CD4-positive, alpha-beta T cell treated with Interleukin-10 for 1 hour (primary cell): Measurements from ENCODE around the gene PHETA1.
"Not testable (repeated sequence)": the region's sequence is repeated elsewhere in the genome, so short reads cannot be mapped to it uniquely, and the experiment has no call there.

Source experiments
- DNase-seq: peaks from one replicate; pipeline ENCODE4 v3.0.0-alpha.2; 2020

The PHETA1 gene

DNA sequence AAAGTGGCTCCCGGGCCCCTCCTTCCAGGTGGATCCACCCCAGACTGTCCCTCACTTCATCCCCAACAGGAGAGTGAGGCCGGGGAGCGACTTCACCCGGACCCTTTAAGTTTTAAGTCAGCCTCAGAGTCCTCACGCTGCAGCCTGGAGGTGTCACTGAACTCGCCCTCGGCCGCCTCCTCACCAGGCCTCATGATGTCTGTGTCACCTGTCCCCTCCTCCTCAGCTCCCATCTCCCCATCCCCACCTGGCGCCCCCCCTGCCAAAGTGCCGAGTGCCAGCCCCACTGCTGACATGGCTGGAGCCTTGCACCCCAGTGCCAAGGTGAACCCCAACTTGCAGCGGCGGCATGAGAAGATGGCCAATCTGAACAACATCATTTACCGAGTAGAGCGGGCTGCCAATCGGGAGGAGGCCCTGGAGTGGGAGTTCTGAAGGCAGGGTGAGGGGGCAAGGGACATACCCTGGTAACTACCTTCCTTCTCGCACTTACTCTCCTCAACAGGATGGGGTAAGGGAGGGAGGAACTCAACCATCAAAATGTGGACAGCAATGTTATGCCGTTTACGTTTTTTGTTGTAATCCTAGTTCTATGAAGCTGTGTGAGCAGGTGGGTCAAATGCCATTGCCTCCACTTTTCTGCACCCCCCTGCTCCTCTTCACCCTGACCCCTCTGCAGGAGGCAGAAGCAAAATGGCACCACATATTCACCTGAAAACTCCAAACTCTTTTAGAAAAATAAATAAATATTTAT, 20.8 kb downstream of the PHETA1 start:
- no peak for DNase-seq

DNA sequence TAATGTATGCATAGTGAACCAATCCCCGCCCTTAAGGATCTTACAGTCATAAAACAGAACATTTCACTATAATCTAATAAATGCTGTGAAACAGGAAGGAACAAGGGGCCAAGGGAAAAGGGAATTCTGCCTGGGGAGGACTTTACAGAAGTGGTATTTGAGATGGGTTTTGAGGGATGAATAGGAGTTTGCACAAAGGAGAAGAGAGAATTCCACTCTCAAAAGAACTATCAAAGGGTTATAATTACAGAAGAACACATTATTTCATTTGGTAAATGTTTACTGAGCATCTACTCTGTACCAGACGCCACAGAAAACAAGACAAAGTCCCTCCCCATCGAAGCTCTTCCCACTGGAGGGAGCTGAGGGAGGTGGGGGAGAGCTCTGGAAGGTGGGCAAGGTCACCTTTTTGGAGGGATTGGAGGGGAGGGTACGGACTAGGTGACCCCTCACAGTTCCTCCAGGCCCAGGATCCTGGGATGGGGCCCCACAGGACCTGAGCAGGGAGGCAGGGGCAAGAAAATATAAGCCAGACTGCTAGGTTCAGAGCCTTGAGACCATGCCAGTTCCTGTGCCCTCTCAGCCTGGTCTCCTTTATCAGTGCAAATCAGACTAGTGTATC, 24.5 kb downstream of the PHETA1 start:
- no peak for DNase-seq

DNA sequence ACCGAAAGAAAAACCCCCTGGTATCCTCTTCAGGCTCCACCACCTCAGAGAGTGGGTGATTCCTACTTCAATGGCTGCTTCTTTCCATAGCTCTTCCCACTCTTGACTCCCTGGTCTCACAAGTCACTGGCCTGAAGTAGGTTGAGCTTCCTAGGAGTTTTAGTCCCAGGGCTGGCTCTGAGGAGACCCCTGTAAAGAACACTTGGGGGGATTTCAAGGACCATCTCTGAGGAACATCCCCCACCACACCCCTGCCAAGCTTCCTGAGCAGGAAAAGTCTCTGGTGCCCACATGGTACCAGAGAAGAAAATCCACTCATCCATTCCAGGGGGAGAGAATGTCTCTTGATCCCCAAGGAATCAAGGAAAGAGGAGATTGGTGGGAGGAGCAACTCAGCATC, 25.7 kb downstream of the PHETA1 start:
- no peak for DNase-seq

DNA sequence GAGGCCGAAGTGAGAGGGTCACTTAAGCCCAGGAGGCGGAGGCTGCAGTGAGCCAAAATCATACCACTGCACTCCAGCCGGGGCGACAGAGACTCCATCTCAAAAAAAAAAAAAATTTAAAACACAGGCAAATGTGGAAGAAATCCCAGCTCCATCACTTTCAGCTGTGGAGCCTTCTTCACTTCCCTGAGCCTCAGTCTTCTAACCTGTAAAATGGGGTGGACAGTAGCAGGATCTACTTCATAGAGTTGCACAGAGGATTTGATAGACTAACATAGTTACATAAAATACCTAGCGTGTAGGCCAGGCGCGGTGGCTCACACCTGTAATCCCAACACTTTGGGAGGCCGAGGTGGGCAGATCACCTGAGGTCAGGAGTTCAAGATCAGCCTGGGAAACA, 26.5 kb downstream of the PHETA1 start:
- no peak for DNase-seq

DNA sequence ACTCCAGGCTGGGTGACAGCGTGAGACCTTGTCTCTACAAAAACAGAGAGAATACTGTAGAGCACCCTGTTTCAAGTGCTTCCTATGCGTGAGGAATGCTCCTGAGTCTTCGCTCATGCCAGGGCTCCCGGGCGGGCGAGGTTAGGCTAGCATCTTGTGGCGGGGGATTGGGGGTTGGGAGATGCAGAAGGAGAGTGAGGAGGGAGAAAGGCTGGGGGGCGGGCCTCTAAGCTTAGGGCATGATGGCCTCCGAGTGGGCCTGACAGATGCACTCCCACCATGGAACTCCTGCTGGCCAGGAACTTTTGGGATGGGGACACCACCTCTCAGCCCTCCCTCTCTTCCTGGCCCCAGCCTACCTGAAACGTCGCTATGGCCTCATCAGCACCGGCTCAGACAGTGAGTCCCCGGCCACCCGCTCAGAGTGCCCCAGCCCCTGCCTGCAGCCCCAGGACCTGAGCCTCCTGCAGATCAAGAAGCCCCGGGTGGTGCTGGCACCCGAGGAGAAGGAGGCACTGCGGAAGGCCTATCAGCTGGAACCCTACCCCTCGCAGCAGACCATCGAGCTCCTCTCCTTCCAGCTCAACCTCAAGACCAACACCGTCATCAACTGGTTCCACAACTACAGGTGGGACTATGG, 27.3 kb downstream of the PHETA1 start:
- no peak for DNase-seq

DNA sequence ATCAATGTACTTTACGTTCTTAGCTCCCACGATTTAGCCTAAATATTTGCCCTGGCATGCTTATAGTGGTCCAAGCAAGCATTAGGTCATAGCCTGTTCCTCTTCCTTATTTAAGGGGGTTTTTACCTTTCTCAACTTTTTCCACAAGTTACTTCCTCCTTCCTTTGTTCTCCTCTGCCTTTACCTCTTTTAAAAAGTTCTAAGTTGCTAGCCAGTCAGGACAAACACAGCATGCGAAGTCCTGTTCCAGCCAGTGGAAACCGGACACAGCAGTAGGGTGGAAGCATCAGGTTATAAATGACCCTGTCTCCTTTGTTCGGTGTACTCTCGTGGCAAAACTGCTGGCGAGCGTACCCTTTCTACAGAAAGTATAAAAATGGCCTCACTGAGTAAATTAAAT, 28.2 kb downstream of the PHETA1 start:
- not testable (repeated sequence) for DNase-seq

DNA sequence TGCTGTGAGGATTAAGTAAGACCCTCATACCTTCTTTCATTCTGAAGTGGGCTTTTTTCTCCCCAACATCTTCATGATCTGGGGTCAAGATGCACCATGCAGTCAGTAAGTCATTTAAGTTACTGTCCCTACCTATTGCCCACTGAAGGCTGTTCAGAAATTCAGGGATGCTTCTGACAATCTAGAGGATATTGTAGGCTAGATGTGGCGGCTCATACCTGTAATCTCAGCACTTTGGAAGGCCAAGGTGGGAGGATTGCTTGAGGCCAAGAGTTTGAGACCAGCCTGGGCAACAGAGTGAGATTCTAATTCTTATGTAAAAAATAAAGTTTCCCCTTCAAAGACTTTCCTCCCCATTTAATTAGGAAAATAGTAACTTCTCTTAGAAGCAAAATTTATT, 28.7 kb downstream of the PHETA1 start:
- DNase-seq: no peak

DNA sequence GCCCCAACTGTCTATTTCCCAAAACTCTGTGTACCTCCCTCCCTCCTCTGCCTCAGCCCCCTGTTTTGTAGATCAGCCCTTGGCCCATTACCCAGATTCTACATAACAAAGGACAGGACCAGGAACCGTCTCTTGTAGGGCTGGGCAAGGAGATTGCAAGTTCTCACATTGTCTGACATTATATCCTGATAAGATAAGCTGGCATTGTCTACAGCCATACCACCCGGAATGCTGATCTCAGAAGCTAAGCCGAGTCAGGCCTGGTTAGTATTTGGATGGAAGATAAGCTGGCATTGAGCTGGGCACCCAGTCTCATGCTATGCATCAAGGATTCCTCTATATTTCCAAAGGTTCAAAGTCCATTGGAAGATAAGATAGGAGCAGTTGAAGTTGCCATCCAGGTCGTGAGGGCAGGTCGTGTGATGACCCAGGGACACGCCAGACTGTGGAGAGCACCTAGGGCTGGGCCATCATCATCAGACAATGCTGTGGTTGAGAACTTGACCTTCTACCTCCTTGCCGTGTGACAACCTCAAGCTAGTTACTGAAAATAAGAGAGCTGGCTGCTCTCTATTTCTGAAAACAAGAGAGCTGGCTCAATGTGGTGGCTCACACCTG, 29.5 kb downstream of the PHETA1 start:
- DNase-seq: no peak

DNA sequence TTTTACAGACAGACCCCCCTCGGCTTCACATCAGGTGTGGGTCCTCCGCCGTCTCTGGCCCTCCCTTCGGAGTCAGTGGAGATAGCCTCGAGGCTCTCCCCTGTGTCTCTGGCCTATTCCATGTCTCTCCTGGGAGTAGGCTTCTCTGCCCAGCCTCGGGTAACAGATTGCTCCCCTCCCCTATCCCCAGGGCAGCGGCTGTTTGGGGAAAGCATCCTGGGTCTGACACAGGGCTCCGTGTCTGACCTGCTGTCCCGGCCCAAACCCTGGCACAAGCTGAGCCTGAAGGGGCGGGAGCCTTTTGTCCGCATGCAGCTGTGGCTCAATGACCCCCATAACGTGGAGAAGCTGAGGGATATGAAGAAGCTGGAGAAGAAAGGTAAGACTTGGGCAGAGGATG, 30.8 kb downstream of the PHETA1 start:
- no peak for DNase-seq

DNA sequence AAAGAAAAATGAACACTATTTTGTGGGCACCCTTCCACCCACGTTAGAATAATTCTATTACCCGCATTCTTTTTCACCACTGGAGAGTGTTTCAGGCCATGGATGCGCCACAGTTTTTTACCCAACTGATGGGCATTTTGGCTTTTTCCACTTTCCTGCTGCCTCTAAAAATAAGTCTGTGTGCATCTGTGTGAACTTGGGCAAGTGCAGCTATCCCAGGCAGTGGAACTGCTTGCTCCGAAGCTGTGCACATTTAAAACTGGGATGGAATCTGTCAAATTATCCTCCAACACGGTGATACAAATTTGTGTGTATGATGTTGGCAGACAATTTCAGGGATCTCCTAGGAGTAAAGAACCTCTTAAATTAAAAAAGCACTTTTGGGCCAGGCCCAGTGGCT, 31.5 kb downstream of the PHETA1 start:
- DNase-seq: no peak

DNA sequence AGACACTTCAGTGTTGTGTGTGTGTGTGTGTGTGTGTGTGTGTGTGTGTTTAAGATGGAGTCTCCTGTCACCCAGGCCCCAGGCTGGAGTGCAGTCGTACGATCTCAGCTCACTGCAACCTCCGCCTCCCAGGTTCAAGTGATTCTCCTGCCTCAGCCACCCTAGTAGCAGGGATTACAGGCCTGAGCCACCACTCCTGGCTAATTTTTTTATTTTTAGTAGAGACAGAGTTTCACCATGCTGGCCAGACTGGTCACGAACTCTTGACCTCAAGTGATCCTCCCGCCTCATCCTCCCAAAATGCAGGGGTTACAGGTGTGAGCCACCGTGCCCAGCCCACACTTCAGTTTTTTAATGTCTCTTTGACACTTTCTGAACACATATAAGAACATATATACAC, 32.5 kb downstream of the PHETA1 start:
- not testable (repeated sequence) for DNase-seq

DNA sequence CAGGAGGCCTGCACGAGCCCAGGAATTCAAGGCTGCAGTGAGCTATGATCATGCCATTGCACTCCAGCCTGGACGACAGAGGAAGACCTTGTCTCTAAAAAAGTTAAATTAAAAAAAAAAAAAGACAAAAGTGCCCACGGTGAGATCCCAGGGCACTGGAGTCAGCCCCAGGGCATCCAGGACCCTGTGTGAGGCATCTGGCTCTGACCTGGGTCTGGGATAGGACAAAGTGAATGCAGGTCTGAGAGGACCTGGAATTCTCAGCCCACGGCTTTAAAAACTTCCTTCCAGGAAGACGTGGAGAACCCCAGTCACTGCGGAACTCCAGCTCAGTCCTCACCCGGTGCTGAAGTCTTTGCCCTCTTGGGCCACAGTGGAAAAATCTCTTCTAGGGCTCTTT, 33.1 kb downstream of the PHETA1 start:
- no peak for DNase-seq

DNA sequence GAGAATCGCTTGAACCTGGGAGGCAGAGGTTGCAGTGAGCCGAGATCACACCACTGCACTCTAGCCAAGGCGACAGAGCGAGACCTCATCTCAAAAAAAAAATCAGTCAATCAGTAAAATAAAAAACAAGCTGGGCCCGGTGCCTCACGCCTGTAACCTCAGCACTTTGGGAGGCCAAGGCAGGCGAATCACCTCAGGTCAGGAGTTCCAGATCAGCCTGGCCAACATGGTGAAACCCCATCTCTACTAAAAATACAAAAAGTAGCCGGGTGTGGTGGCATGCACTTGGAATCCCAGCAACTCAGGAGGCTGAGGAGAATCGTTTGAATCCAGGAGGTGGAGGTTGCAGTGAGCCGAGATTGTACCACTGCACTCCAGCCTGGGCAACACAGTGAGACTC, 33.6 kb downstream of the PHETA1 start:
- DNase-seq: not testable (repeated sequence)

DNA sequence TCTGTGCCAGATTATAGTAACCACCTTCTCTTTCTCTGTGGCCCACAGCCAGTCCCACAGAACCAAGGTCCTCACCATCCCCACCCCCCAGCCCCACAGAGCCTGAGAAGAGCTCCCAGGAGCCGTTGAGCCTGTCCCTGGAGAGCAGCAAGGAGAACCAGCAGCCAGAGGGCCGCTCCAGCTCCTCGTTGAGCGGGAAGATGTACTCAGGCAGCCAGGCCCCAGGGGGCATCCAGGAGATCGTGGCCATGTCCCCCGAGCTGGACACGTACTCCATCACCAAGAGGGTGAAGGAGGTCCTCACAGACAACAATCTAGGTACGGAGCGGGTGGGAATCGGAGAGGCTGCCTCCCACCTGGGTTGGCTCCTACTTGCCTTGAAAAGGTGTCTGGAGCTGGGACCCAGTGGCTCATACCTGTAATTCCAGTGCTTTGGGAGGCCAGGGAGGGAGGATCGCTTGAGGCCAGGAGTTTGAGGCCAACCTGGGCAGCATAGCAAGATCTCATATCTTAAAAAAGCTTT, 34.4 kb downstream of the PHETA1 start:
- DNase-seq: no peak

DNA sequence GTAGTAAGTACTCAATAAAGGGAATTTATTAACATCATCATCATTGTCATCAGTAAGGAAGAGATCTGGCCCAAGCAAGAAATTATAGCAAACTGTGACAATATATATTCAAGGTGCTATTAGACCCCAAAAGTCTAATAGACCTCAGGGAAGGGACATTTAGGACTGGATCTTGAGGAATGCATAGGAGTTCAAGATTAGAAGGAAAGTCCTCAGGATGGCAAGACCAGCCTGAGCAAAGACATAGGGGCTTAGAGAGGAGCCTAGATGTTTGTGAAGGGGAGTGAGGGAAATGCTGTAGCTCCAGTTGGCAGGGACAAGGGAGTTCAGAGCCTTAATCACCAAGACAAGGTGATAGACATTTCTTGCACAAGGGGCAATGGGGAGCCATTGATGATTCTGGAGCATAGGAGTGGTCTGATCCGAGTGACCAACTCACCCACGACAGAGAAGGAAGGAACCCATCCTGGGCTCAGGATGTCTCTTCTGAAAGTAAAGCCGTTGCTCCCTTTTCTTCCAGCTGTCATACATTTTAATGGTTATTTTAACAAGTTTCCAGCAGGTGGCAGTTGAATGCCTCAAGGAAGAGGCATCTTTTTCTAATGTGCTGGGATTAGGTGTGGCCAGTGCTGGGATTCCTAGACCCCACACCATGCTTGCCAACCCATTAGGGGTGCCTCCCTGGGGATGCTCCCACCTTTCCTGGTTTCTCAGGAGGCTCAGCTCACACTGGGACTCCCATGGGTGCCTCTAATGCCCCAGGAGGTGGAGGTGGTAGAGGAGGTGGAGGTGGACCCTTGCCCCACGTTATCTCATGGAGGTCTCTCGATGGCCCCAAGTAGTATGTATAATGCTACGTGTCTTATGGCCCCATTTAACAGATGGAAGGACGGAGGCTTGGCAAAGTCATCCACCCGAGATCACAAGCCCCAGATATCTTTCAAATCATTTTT, 37.8 kb downstream of the PHETA1 start:
- peak; percentile 26 for DNase-seq

DNA sequence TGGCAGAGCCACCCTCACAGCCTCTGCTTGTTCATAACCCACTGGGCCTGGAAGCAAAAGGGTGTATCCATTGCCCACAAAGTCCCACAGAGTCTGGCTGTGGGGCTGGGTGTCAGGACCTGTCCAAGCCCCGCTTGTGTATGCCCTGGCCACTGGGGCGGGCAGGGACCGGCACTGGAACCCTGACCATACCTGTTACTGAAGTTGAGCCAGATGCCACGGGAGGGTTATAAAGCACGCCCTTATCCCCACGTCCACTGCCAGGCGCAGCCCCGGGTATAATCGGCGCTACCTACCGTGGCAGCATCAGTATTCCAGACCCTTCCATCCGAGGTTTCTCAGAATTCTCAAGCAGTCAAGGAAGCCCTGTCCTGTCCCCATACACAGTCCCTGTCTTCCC, 40.8 kb downstream of the PHETA1 start:
- DNase-seq: no peak

DNA sequence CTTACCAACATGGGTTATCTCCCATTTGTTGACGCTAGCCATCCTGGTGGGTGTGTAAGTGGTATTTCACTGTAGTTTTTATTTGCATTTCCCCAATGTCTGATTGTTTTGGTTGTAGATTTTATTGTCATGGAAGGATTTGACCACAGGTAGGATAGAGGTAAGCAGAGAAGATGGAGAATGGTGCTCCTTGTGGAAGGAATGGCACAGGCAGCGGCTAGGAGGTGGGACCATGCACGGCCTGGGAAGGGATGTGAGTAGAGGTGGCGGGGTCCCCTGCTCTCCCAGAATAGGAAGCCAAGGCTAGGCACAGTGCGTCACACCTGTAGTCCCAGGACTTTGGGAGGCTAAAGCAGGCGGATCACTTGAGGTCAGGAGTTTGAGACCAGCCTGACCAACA, 41.4 kb downstream of the PHETA1 start:
- DNase-seq: no peak

DNA sequence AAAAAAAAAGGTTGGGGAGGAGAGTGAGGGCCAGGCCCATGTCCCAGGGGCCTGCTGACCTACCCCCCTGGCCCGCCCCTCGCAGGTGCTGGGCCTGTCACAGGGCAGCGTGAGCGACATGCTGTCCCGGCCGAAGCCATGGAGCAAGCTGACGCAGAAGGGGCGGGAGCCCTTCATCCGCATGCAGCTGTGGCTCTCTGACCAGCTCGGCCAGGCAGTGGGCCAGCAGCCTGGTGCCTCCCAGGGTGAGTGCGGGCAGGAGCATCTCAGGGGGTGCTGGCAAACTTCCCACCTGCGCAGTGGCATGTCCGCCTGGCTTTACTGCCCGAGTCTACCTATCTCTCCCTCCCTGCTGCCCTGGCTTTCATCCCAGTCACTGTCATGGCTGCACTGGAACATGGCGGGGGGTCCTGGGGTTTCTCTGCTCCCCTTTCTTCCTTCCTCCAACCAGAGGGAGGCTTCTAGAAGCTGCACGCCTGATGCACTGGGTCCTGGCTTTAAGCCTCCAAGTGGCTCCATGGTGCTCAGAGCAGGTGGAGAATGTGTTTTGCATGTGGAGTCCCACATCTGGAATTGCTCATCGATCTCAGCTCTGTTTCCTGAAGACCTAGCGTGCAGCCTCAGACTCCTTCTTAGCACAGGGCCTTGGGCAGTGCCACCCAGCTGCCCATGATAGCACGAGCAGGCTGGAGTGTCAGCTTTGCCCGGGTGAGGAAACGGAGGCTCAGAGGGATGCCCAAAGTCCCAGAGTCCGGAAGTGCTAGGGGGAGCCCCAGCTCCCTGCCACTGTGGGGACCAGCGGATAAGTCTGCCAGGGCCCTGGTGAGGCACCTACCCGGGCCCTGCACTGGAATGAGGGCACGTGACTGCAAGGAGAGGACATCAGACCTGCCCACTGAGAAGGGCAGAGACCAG, 46.3 kb downstream of the PHETA1 start:
- no peak for DNase-seq

DNA sequence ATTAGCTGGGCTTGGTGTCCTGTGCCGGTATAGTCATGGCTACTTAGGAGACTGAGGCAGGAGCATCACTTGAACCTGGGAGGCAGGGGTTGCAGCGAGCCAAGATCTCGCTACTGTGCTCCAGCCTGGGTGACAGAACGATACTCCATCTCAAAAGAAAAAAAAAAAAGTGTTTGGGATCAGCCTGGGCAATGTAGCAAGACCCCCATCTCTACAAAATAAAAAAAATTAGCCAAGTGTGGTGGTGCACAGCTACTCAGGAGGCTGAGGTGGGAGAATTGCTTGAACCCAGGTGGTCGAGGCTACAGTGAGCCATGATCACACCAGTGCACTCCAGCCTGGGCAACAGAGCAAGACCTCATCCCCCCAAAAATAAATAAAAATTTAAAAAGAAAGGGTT, 47.6 kb downstream of the PHETA1 start:
- no peak for DNase-seq

DNA sequence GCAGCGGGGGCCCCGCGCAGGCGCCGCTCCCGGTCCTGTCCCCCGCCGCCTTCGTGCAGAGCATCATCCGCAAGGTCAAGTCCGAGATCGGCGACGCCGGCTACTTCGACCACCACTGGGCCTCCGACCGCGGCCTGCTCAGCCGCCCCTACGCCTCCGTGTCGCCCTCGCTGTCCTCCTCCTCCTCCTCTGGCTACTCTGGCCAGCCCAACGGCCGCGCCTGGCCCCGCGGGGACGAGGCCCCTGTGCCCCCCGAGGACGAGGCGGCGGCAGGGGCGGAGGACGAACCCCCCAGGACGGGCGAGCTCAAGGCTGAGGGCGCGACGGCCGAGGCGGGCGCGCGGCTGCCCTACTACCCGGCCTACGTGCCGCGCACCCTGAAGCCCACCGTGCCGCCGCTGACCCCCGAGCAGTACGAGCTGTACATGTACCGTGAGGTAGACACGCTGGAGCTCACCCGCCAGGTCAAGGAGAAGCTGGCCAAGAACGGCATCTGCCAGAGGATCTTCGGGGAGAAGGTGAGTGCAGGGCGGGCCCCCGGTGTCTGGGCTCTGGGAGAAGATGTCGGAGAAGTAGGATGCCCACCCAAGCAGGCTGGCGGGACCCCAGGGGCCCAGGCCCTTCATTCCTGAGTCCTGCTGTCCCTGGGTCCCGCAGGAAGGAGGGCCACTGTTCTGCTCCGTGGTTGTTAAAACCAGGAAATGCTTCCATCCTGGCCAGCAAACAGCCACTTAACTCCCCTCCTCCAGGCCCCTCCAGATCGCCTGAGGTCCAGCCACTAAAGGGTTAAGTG, 48.4 kb downstream of the PHETA1 start:
- DNase-seq: no peak
